Measurements from ENCODE around the gene UCHL3.

DNA sequence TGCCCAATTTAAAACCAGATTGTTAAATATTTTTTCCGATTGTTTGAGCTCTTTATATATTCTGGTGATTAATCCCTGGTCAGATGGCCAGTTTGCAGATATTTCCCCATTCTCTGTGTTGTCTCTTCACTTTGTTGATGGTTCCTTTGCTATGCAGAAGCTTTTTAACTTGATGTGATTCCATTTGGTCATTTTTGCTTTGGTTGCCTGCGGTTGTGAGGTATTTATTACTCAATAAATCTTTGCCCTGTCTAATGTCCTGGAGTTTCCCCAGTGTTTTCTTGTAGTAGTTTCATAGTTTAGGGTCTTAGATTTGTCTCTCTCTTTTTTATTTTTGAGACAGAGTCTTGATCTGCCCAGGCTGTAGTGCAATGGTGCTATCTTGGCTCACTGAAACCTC is 62.8 kb downstream of the UCHL3 start:
- TF ChIP-seq, protein P1, sequence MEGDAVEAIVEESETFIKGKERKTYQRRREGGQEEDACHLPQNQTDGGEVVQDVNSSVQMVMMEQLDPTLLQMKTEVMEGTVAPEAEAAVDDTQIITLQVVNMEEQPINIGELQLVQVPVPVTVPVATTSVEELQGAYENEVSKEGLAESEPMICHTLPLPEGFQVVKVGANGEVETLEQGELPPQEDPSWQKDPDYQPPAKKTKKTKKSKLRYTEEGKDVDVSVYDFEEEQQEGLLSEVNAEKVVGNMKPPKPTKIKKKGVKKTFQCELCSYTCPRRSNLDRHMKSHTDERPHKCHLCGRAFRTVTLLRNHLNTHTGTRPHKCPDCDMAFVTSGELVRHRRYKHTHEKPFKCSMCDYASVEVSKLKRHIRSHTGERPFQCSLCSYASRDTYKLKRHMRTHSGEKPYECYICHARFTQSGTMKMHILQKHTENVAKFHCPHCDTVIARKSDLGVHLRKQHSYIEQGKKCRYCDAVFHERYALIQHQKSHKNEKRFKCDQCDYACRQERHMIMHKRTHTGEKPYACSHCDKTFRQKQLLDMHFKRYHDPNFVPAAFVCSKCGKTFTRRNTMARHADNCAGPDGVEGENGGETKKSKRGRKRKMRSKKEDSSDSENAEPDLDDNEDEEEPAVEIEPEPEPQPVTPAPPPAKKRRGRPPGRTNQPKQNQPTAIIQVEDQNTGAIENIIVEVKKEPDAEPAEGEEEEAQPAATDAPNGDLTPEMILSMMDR (optimal IDR thresholded peaks at IDR 0.05 in 1 of 3, IDR thresholded peaks at IDR 0.05 in 1 of 3, conservative IDR thresholded peaks at IDR 0.05 in 1 of 3; ENCODE audit: extremely low read depth in 1 of 3, insufficient read depth in 2 of 3, low read length in 3 of 3) = no peak
- no peak for TF ChIP-seq EZH2 (IDR thresholded peaks at IDR 0.05; ENCODE audit: low read length)

Measured in keratinocyte (primary cell).